ENCODE data around the gene FHOD3. TPM values are rescaled to one million over a fixed set of nuclear protein-coding genes. Genes with fewer than 3 reads are reported as not detected.
"Not testable (repeated sequence)": the region's sequence is repeated elsewhere in the genome, so short reads cannot be mapped to it uniquely, and the experiment has no call there.

FHOD3 gene
- total RNA-seq, 1 donor from 2014 or later = 2.5 TPM

GRCh38 chr18:36758623-36759022 is 461.1 kb downstream of the FHOD3 start:
- H3K36me3 ChIP-seq = no peaks in the 10 kb centered on the region
- H3K27me3 ChIP-seq (ENCODE audit: low read depth) = no peaks in the 10 kb centered on the region
- DNase-seq = no peak
- no peak overlapping the region for H3K27ac ChIP-seq
- TF ChIP-seq CTCF (IDR thresholded peaks at IDR 0.05) = no peak
- peak in 1 of 2 donors; percentile 36 for ATAC-seq
- intact Hi-C loops (cut with DNase I) = loop anchor here (10.0 kb wide), 1 partner anchor 74 kb away; no protein-coding TSS in a partner anchor
- H3K4me3 ChIP-seq = no peak overlapping the region
- peaks cover 8% of the 10 kb centered on the region for H3K4me1 ChIP-seq
- H3K9me3 ChIP-seq = no peaks in the 10 kb centered on the region

GRCh38 chr18:36759167-36759776 is 461.8 kb downstream of the FHOD3 start:
- DNase-seq = no peak
- no peaks in the 10 kb centered on the region for H3K9me3 ChIP-seq

GRCh38 chr18:36760598-36760997 is 463.1 kb downstream of the FHOD3 start:
- intact Hi-C loops (cut with DNase I) = no loop called here
- H3K36me3 ChIP-seq = no peaks in the 10 kb centered on the region
- DNase-seq (no peak), ATAC-seq (no peak)
- TF ChIP-seq CTCF (IDR thresholded peaks at IDR 0.05) = no peak
- no peak overlapping the region for H3K4me3 ChIP-seq
- H3K27ac ChIP-seq = no peak overlapping the region
- H3K27me3 ChIP-seq (ENCODE audit: low read depth) = no peaks in the 10 kb centered on the region
- no peaks in the 10 kb centered on the region for H3K9me3 ChIP-seq
- peaks cover 8% of the 10 kb centered on the region for H3K4me1 ChIP-seq

More at GRCh38 chr18:36759167-36759776, 461.8 kb downstream of the FHOD3 start:
- H3K27ac ChIP-seq = no peak overlapping the region
- H3K4me1 ChIP-seq = peaks cover 8% of the 10 kb centered on the region
- TF ChIP-seq CTCF (IDR thresholded peaks at IDR 0.05) = no peak
- no peaks in the 10 kb centered on the region for H3K27me3 ChIP-seq (ENCODE audit: low read depth)
- no peak for ATAC-seq
- intact Hi-C loops (cut with DNase I) = loop anchor here (10.0 kb wide), 1 partner anchor 74 kb away; no protein-coding TSS in a partner anchor
- no peaks in the 10 kb centered on the region for H3K36me3 ChIP-seq
- no peak overlapping the region for H3K4me3 ChIP-seq

GRCh38 chr18:36761186-36761698 is 463.7 kb downstream of the FHOD3 start:
- no peak for ATAC-seq
- Histone ChIP-seq H3K27ac (no peak overlapping the region), H3K9me3 (no peaks in the 10 kb centered on the region), H3K4me1 (peaks cover 8% of the 10 kb centered on the region), H3K36me3 (no peaks in the 10 kb centered on the region), H3K4me3 (no peak overlapping the region), H3K27me3 (ENCODE audit: low read depth) (no peaks in the 10 kb centered on the region)
- no peak for DNase-seq
- TF ChIP-seq CTCF (IDR thresholded peaks at IDR 0.05) = no peak
- intact Hi-C loops (cut with DNase I) = no loop called here

GRCh38 chr18:36762074-36762473 is 464.6 kb downstream of the FHOD3 start:
- no peak for TF ChIP-seq CTCF (IDR thresholded peaks at IDR 0.05)

GRCh38 chr18:36762965-36763364 is 465.5 kb downstream of the FHOD3 start:
- DNase-seq; H3K27ac ChIP-seq; H3K4me1 ChIP-seq; H3K27me3 ChIP-seq (ENCODE audit: low read depth); H3K4me3 ChIP-seq; H3K36me3 ChIP-seq; ATAC-seq; H3K9me3 ChIP-seq; intact Hi-C loops (cut with DNase I): not testable (repeated sequence)

More at GRCh38 chr18:36762074-36762473, 464.6 kb downstream of the FHOD3 start:
- DNase-seq = no peak
- intact Hi-C loops (cut with DNase I) = no loop called here
- H3K4me3 ChIP-seq = no peak overlapping the region
- no peak for ATAC-seq
- H3K36me3 ChIP-seq = no peaks in the 10 kb centered on the region
- H3K9me3 ChIP-seq = no peaks in the 10 kb centered on the region
- H3K27me3 ChIP-seq (ENCODE audit: low read depth) = no peaks in the 10 kb centered on the region
- H3K4me1 ChIP-seq = peaks cover under 1% of the 10 kb centered on the region
- no peak overlapping the region for H3K27ac ChIP-seq

Measured in lower lobe of right lung (tissue), 2 donors.